ENCODE data around the gene PLAC9.

Gene PLAC9

DNA sequence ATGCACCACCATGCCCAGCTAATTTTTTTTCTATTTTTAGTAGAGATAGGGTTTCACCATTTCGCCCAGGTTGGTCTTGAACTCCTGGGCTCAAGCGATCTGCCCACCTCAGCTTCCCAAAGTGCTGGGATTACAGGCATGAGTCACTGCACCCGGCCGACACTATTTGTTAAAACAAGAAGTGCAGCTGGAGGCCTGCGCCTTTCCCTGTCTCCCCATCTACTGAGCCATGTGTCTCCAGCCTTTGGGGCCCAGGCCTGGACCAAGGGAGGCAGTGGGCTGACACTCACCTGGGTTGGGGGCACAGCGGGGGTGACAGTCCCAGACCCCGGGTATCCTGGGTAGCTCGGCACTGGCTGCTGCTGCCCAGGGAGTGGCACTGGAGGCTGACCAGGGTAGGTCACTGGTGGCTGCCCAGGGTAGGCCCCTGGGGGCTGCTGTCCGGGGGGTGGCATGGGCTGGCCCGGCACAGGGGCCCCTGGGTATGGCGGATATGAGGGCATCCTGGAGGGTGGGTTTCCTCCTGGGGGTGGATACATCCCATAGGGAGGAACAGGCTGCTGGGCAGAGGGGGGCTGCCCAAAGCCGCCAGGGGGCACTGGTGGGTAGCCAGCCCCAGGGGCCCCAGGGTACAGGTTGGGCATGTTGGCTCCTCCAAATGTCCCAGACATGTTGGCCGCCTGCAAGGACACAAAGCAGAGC is 36.3 kb downstream of the PLAC9 start:
- TF ChIP-seq ZFP3 (CRISPR knock-in tag; IDR thresholded peaks at IDR 0.05), result no peak
- no peak for TF ChIP-seq OSR1 (CRISPR knock-in tag; IDR thresholded peaks at IDR 0.05)
- ATAC-seq, result no peak

DNA sequence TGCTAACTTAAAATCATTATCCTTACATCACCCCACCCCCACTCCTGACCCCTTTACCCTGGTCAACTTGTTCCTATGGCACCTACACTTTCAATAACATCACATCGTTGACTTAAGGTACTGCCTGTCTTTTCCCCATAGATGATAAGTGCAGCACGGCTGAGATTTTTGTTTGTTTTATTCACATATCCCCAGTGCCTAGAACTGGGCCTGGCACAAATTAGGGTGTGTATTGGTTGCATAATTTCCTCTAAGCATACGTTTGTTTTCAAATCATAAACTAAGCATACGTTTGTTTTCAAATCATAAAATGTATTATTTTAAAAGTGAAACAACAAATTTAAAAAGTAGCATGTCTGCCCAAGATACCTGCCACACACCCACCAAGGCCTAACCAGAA is 37.5 kb downstream of the PLAC9 start:
- ATAC-seq, result no peak
- no peak for TF ChIP-seq PPARA (CRISPR knock-in tag; IDR thresholded peaks at IDR 0.05; ENCODE audit: borderline replicate concordance)
- no peak for TF ChIP-seq ZFP3 (CRISPR knock-in tag; IDR thresholded peaks at IDR 0.05)
- no peak for TF ChIP-seq BACH2 (CRISPR knock-in tag; IDR thresholded peaks at IDR 0.05; ENCODE audit: borderline replicate concordance)
- TF ChIP-seq, protein P1, sequence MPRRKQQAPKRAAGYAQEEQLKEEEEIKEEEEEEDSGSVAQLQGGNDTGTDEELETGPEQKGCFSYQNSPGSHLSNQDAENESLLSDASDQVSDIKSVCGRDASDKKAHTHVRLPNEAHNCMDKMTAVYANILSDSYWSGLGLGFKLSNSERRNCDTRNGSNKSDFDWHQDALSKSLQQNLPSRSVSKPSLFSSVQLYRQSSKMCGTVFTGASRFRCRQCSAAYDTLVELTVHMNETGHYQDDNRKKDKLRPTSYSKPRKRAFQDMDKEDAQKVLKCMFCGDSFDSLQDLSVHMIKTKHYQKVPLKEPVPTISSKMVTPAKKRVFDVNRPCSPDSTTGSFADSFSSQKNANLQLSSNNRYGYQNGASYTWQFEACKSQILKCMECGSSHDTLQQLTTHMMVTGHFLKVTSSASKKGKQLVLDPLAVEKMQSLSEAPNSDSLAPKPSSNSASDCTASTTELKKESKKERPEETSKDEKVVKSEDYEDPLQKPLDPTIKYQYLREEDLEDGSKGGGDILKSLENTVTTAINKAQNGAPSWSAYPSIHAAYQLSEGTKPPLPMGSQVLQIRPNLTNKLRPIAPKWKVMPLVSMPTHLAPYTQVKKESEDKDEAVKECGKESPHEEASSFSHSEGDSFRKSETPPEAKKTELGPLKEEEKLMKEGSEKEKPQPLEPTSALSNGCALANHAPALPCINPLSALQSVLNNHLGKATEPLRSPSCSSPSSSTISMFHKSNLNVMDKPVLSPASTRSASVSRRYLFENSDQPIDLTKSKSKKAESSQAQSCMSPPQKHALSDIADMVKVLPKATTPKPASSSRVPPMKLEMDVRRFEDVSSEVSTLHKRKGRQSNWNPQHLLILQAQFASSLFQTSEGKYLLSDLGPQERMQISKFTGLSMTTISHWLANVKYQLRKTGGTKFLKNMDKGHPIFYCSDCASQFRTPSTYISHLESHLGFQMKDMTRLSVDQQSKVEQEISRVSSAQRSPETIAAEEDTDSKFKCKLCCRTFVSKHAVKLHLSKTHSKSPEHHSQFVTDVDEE (CRISPR knock-in tag; IDR thresholded peaks at IDR 0.05), result no peak
- TF ChIP-seq, protein P2, sequence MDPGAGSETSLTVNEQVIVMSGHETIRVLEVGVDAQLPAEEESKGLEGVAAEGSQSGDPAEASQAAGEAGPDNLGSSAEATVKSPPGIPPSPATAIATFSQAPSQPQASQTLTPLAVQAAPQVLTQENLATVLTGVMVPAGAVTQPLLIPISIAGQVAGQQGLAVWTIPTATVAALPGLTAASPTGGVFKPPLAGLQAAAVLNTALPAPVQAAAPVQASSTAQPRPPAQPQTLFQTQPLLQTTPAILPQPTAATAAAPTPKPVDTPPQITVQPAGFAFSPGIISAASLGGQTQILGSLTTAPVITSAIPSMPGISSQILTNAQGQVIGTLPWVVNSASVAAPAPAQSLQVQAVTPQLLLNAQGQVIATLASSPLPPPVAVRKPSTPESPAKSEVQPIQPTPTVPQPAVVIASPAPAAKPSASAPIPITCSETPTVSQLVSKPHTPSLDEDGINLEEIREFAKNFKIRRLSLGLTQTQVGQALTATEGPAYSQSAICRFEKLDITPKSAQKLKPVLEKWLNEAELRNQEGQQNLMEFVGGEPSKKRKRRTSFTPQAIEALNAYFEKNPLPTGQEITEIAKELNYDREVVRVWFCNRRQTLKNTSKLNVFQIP (CRISPR knock-in tag; IDR thresholded peaks at IDR 0.05; ENCODE audit: borderline replicate concordance, low read depth), result no peak
- no peak for TF ChIP-seq ARNTL (CRISPR knock-in tag; IDR thresholded peaks at IDR 0.05; ENCODE audit: borderline replicate concordance, low read depth)
- no peak for TF ChIP-seq SNAI2 (CRISPR knock-in tag; IDR thresholded peaks at IDR 0.05)
- no peak for TF ChIP-seq ZNF565 (CRISPR knock-in tag; conservative IDR thresholded peaks at IDR 0.05; ENCODE audit: low read depth)
- TF ChIP-seq ZC3H10 (CRISPR knock-in tag; IDR thresholded peaks at IDR 0.05), result no peak
- TF ChIP-seq TCF4 (CRISPR knock-in tag; IDR thresholded peaks at IDR 0.05; ENCODE audit: borderline replicate concordance), result no peak
- no peak for TF ChIP-seq RARB (CRISPR knock-in tag; IDR thresholded peaks at IDR 0.05)
- no peak for TF ChIP-seq CSDC2 (CRISPR knock-in tag; IDR thresholded peaks at IDR 0.05)
- no peak for TF ChIP-seq GLIS3 (CRISPR knock-in tag; IDR thresholded peaks at IDR 0.05)
- no peak for TF ChIP-seq ESRRG (CRISPR knock-in tag; IDR thresholded peaks at IDR 0.05)

DNA sequence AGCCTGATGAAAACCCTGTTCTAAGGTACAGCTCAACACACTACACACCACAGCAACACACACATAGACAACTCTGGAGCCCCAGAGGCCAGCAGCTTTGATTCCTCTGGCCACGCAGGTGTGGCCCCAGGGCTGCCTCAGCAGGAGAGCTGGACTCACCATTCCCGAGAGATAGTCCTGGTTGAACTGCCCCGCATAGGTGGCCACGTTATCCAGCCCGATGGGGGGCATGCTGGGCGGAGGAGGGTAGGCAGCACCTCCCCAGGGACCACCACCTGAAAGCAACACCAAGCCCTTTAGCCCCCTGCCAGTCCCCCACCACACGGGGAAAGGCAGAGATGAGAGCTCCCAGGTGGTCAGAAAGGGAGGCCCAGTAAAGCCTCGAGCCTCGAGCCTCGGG is 38.1 kb downstream of the PLAC9 start:
- TF ChIP-seq, protein P3, sequence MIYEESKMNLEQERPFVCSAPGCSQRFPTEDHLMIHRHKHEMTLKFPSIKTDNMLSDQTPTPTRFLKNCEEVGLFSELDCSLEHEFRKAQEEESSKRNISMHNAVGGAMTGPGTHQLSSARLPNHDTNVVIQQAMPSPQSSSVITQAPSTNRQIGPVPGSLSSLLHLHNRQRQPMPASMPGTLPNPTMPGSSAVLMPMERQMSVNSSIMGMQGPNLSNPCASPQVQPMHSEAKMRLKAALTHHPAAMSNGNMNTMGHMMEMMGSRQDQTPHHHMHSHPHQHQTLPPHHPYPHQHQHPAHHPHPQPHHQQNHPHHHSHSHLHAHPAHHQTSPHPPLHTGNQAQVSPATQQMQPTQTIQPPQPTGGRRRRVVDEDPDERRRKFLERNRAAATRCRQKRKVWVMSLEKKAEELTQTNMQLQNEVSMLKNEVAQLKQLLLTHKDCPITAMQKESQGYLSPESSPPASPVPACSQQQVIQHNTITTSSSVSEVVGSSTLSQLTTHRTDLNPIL (CRISPR knock-in tag; IDR thresholded peaks at IDR 0.05; ENCODE audit: low read depth), result no peak
- TF ChIP-seq ESRRG (CRISPR knock-in tag; IDR thresholded peaks at IDR 0.05) (no peak), ZNF8 (CRISPR knock-in tag; IDR thresholded peaks at IDR 0.05) (no peak), ISL1 (CRISPR knock-in tag; IDR thresholded peaks at IDR 0.05) (no peak)
- no peak for ATAC-seq

DNA sequence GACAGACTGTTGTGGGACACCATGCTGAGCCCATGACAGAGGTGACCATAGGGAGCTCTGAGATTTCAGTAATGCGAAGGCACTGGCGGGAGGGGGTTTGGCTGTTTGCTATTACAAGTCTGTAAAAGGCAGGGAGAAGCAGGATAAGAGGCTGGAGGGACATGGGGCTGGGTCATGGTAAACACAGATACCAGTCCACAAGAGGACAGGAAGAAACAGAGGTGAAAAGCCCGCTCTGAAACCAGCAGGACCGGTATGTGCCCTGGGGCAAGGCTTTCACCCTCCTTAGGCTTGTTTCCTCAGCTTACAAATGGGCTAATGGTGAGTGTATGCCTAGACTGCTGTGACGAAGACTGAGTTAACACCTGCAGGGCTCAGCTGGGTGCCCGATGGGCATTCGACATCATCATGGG is 38.7 kb downstream of the PLAC9 start:
- ATAC-seq, result no peak
- TF ChIP-seq ZC3H10 (CRISPR knock-in tag; IDR thresholded peaks at IDR 0.05), result no peak
- no peak for TF ChIP-seq PPARA (CRISPR knock-in tag; IDR thresholded peaks at IDR 0.05; ENCODE audit: borderline replicate concordance)
- no peak for TF ChIP-seq ISL1 (CRISPR knock-in tag; IDR thresholded peaks at IDR 0.05)
- TF ChIP-seq OSR1 (CRISPR knock-in tag; IDR thresholded peaks at IDR 0.05), result no peak
- TF ChIP-seq ESRRG (CRISPR knock-in tag; IDR thresholded peaks at IDR 0.05), result no peak
- TF ChIP-seq, protein P2 (CRISPR knock-in tag; IDR thresholded peaks at IDR 0.05; ENCODE audit: borderline replicate concordance, low read depth), result no peak
- no peak for TF ChIP-seq TCF4 (CRISPR knock-in tag; IDR thresholded peaks at IDR 0.05; ENCODE audit: borderline replicate concordance)
- TF ChIP-seq SNAI2 (CRISPR knock-in tag; IDR thresholded peaks at IDR 0.05), result no peak
- no peak for TF ChIP-seq ZFP3 (CRISPR knock-in tag; IDR thresholded peaks at IDR 0.05)
- TF ChIP-seq RARB (CRISPR knock-in tag; IDR thresholded peaks at IDR 0.05), result no peak
- no peak for TF ChIP-seq ZNF70 (CRISPR knock-in tag; IDR thresholded peaks at IDR 0.05)
- no peak for TF ChIP-seq ZNF8 (CRISPR knock-in tag; IDR thresholded peaks at IDR 0.05)
- TF ChIP-seq, protein P1 (CRISPR knock-in tag; IDR thresholded peaks at IDR 0.05), result no peak
- TF ChIP-seq ARNTL (CRISPR knock-in tag; IDR thresholded peaks at IDR 0.05; ENCODE audit: borderline replicate concordance, low read depth), result no peak
- TF ChIP-seq, protein P3 (CRISPR knock-in tag; IDR thresholded peaks at IDR 0.05; ENCODE audit: low read depth), result no peak
- TF ChIP-seq, protein P4, sequence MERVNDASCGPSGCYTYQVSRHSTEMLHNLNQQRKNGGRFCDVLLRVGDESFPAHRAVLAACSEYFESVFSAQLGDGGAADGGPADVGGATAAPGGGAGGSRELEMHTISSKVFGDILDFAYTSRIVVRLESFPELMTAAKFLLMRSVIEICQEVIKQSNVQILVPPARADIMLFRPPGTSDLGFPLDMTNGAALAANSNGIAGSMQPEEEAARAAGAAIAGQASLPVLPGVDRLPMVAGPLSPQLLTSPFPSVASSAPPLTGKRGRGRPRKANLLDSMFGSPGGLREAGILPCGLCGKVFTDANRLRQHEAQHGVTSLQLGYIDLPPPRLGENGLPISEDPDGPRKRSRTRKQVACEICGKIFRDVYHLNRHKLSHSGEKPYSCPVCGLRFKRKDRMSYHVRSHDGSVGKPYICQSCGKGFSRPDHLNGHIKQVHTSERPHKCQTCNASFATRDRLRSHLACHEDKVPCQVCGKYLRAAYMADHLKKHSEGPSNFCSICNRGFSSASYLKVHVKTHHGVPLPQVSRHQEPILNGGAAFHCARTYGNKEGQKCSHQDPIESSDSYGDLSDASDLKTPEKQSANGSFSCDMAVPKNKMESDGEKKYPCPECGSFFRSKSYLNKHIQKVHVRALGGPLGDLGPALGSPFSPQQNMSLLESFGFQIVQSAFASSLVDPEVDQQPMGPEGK (CRISPR knock-in tag; IDR thresholded peaks at IDR 0.05; ENCODE audit: borderline replicate concordance), result no peak
- TF ChIP-seq ZFP30 (CRISPR knock-in tag; IDR thresholded peaks at IDR 0.05), result no peak

All from SK-N-SH treated with all-trans-retinoic acid at 6 μM for 48 hours (cell line).